Common myeloid progenitor, CD34-positive (primary cell): Measurements from ENCODE around the gene CLIP1.
A peak's percentile ranks its signal among the peaks of the same experiment; 100 is the strongest.
"Not testable (repeated sequence)": the region's sequence is repeated elsewhere in the genome, so short reads cannot be mapped to it uniquely, and the experiment has no call there.

Experiments used
- CTCF ChIA-PET: fragments of 350-600 bp; sonication (Branson Sonifier 250); formaldehyde crosslinking; loops from one replicate; lab custom pipeline; 2021; ENCODE audit warnings: antibody characterized with exemption; lab: Charles Lee
- POLR2A ChIA-PET: fragments of 350-600 bp; sonication (Branson Sonifier 250); formaldehyde crosslinking; loops from one replicate; lab custom pipeline; 2021; ENCODE audit warnings: antibody characterized with exemption; lab: Charles Lee
- DNase-seq, 3 donors: peaks; one replicate each; pipeline versions ENCODE4 v3.0.0 to v3.0.0-alpha.2; 2013
- H3K27ac ChIP-seq, 2 experiments: 1 replicate in 1 of 2; 2 replicates in 1 of 2; pipeline ENCODE4 v1.7.0; 2013; ENCODE audit warnings: inconsistent platforms in 2 of 2, low read length in 2 of 2, mild to moderate bottlenecking in 2 of 2, low read depth in 1 of 2, moderate library complexity in 1 of 2; ENCODE audit not compliant: severe bottlenecking in 2 of 2, insufficient read depth in 1 of 2, poor library complexity in 1 of 2
- H3K27me3 ChIP-seq, 5 experiments: replicated peaks in 2 of 5; 1 replicate in 3 of 5; 2 replicates in 2 of 5; pipeline versions ENCODE4 v1.6.1 to v1.7.0; 2013; ENCODE audit warnings: low read length in 4 of 5, mild to moderate bottlenecking in 2 of 5, moderate library complexity in 2 of 5, inconsistent platforms in 1 of 5; ENCODE audit not compliant: insufficient read depth in 5 of 5, control insufficient read depth in 4 of 5
- H3K36me3 ChIP-seq, 4 experiments: 1 replicate in 2 of 4; 2 replicates in 2 of 4; pipeline versions ENCODE4 v1.6.1 to v1.7.0; 2013; ENCODE audit warnings: low read length in 3 of 4, control low read depth in 1 of 4, mild to moderate bottlenecking in 1 of 4; ENCODE audit not compliant: control insufficient read depth in 4 of 4, insufficient read depth in 4 of 4
- H3K4me1 ChIP-seq, 4 experiments: 1 replicate in 3 of 4; 2 replicates in 1 of 4; pipeline versions ENCODE4 v1.6.1 to v1.7.1; 2013; ENCODE audit warnings: low read length in 3 of 4, mild to moderate bottlenecking in 3 of 4, control low read depth in 1 of 4, inconsistent platforms in 1 of 4, moderate library complexity in 1 of 4; ENCODE audit not compliant: control insufficient read depth in 4 of 4, insufficient read depth in 4 of 4; ENCODE audit errors: control extremely low read depth in 1 of 4
- H3K4me3 ChIP-seq, 7 experiments: 1 replicate in 4 of 7; 2 replicates in 3 of 7; pipeline versions ENCODE4 v1.5.1 to v1.7.0; 2013; ENCODE audit warnings: mild to moderate bottlenecking in 7 of 7, low read length in 6 of 7, moderate library complexity in 6 of 7, inconsistent platforms in 2 of 7, low read depth in 2 of 7, control low read depth in 1 of 7; ENCODE audit not compliant: insufficient read depth in 4 of 7, control insufficient read depth in 1 of 7; ENCODE audit errors: extremely low read depth in 1 of 7
- H3K9me3 ChIP-seq, 5 experiments: 1 replicate in 4 of 5; 2 replicates in 1 of 5; pipeline versions ENCODE4 v1.6.1 to v1.7.1; 2013; ENCODE audit warnings: low read length in 4 of 5, mild to moderate bottlenecking in 2 of 5, inconsistent platforms in 1 of 5, low read depth in 1 of 5, moderate library complexity in 1 of 5; ENCODE audit not compliant: control insufficient read depth in 4 of 5, insufficient read depth in 2 of 5; ENCODE audit errors: control extremely low read depth in 1 of 5
- whole genome bisulfite sequencing: methylation state at CpG from one replicate; pipeline ENCODE4 v1.1.5; 2013; ENCODE audit not compliant: insufficient coverage; 5-methylcytosine and 5-hydroxymethylcytosine counted together

The CLIP1 gene

GRCh38 chr12:122437656-122438121, 15.2 kb upstream of the CLIP1 start:
- POLR2A ChIA-PET = no interaction called here
- 91% methylated on average over 6 of the region's 8 CpGs for WGBS
- no peaks in the 10 kb centered on the region for H3K27me3 ChIP-seq
- no peaks in the 10 kb centered on the region for H3K4me1 ChIP-seq
- no peaks in the 10 kb centered on the region for H3K36me3 ChIP-seq
- H3K27ac ChIP-seq = no peak overlapping the region
- CTCF ChIA-PET = interaction anchor here (0.9 to 2.6 kb wide), 3 partner anchors 13 to 38 kb away, joined by 3 to 9 read pairs (median 4); no protein-coding TSS in a partner anchor
- H3K4me3 ChIP-seq = no peak overlapping the region
- no peak for DNase-seq
- H3K9me3 ChIP-seq = no peaks in the 10 kb centered on the region

GRCh38 chr12:122435186-122435585, 12.7 kb upstream of the CLIP1 start:
- no peak overlapping the region for H3K27ac ChIP-seq
- DNase-seq = no peak
- 100% methylated on average over 2 of the region's 4 CpGs for WGBS
- H3K9me3 ChIP-seq = no peaks in the 10 kb centered on the region
- no peaks in the 10 kb centered on the region for H3K4me1 ChIP-seq
- ChIA-PET POLR2A (interaction anchor here (1.1 kb wide), 1 partner anchor 11 kb away, joined by 7 read pairs; no protein-coding TSS in a partner anchor), CTCF (interaction anchor here (1.0 to 1.6 kb wide), 3 partner anchors 24 to 36 kb away, joined by 3 read pairs; no protein-coding TSS in a partner anchor)
- no peaks in the 10 kb centered on the region for H3K27me3 ChIP-seq
- H3K36me3 ChIP-seq = no peaks in the 10 kb centered on the region
- no peak overlapping the region for H3K4me3 ChIP-seq

- H3K4me1 ChIP-seq, H3K4me3 ChIP-seq, H3K27me3 ChIP-seq, H3K27ac ChIP-seq, DNase-seq, H3K36me3 ChIP-seq, POLR2A ChIA-PET, H3K9me3 ChIP-seq: not testable (repeated sequence)
- CTCF ChIA-PET = interaction anchor here (0.6 to 2.2 kb wide), 2 partner anchors 30 to 169 kb away, joined by 3 to 6 read pairs; no protein-coding TSS in a partner anchor
- 95% methylated on average over 3 of the region's 5 CpGs for WGBS
Measured at GRCh38 chr12:122429043-122429442, 6.6 kb upstream of the CLIP1 start.

- WGBS = 99% methylated on average over 9 of the region's 9 CpGs
- no peak overlapping the region for H3K4me3 ChIP-seq
- H3K9me3 ChIP-seq = no peaks in the 10 kb centered on the region
- H3K4me1 ChIP-seq = peaks cover 3 to 15% (median 12%) of the 10 kb centered on the region in 4 experiments
- no peak overlapping the region for H3K27ac ChIP-seq
- no peaks in the 10 kb centered on the region for H3K36me3 ChIP-seq
- no peak for DNase-seq
- ChIA-PET CTCF (interaction anchor here (0.6 to 2.2 kb wide), 4 partner anchors 13 to 72 kb away, joined by 3 to 8 read pairs (median 5); no protein-coding TSS in a partner anchor), POLR2A (interaction anchor here (0.6 kb wide), 2 partner anchors 27 to 73 kb away, joined by 7 to 8 read pairs; no protein-coding TSS in a partner anchor)
- H3K27me3 ChIP-seq = no peaks in the 10 kb centered on the region
Measured at GRCh38 chr12:122427403-122427802, 4.9 kb upstream of the CLIP1 start.

GRCh38 chr12:122423258-122424165, 1.0 kb upstream of the CLIP1 start:
- 15% methylated on average over 11 of the region's 21 CpGs for WGBS
- DNase-seq = peak in 2 of 3 donors; percentile 31 to 42
- CTCF ChIA-PET = interaction anchor here (0.7 to 2.1 kb wide), 6 partner anchors 12 to 72 kb away, joined by 3 to 13 read pairs (median 3); no protein-coding TSS in a partner anchor
- Histone ChIP-seq H3K27ac (peak overlapping the region in 1 of 2 experiments; percentile 41), H3K27me3 (no peaks in the 10 kb centered on the region), H3K4me3 (peak overlapping the region; percentile 79 to 97 (median 94)), H3K36me3 (no peaks in the 10 kb centered on the region), H3K9me3 (no peaks in the 10 kb centered on the region), H3K4me1 (peaks cover 8 to 31% (median 25%) of the 10 kb centered on the region in 4 experiments)
- POLR2A ChIA-PET = interaction anchor here (0.7 to 1.6 kb wide), 2 partner anchors 11 to 16 kb away, joined by 3 to 7 read pairs; no protein-coding TSS in a partner anchor

- ChIA-PET POLR2A (interaction anchor here (1.0 to 1.6 kb wide), 2 partner anchors 17 to 48 kb away, joined by 3 to 5 read pairs; no protein-coding TSS in a partner anchor), CTCF (interaction anchor here (0.7 to 2.1 kb wide), 7 partner anchors 11 to 72 kb away, joined by 3 to 15 read pairs (median 5); no protein-coding TSS in a partner anchor)
- H3K27me3 ChIP-seq = no peaks in the 10 kb centered on the region
- peak overlapping the region; percentile 79 to 97 (median 94) for H3K4me3 ChIP-seq
- 0% methylated on average over 16 of the region's 39 CpGs for WGBS
- H3K4me1 ChIP-seq = peaks cover 8 to 31% (median 25%) of the 10 kb centered on the region in 4 experiments
- no peaks in the 10 kb centered on the region for H3K9me3 ChIP-seq
- DNase-seq = peak; percentile 51 to 86 (median 82)
- no peaks in the 10 kb centered on the region for H3K36me3 ChIP-seq
- H3K27ac ChIP-seq = peak overlapping the region in 1 of 2 experiments; percentile 41
Measured at GRCh38 chr12:122422730-122423257, 325 bp upstream of the CLIP1 start.
